ENCODE data around the gene FGF6.

GRCh38 chr12:4387607-4388006 is 58.0 kb downstream of the FGF6 start:
- no peak for TF ChIP-seq REST (IDR thresholded peaks at IDR 0.05; ENCODE audit: low read depth)
- TF ChIP-seq MAX (IDR thresholded peaks at IDR 0.05): no peak
- TF ChIP-seq TAF1 (IDR thresholded peaks at IDR 0.05; ENCODE audit: low read depth): no peak
- TF ChIP-seq EP300 (IDR thresholded peaks at IDR 0.05; ENCODE audit: borderline replicate concordance): no peak
- TF ChIP-seq CEBPB (IDR thresholded peaks at IDR 0.05): no peak
- TF ChIP-seq EGR1 (IDR thresholded peaks at IDR 0.05): no peak
- no peak for TF ChIP-seq YY1 (IDR thresholded peaks at IDR 0.05; ENCODE audit: low read depth)
- TF ChIP-seq RAD21 (IDR thresholded peaks at IDR 0.05; ENCODE audit: low read depth): no peak

All from Ishikawa (cell line).